GM12878 (cell line): ENCODE measurements around the gene ME3. TPM values are rescaled to one million over a fixed set of nuclear protein-coding genes. Genes with fewer than 3 reads are reported as not detected.
"Not testable (repeated sequence)": the region's sequence is repeated elsewhere in the genome, so short reads cannot be mapped to it uniquely, and the experiment has no call there.

Experiments used
- ATAC-seq: fragments of 200-7000 bp; cut with Tn5 transposase; 3 replicates; pipeline ENCODE4 v1.9.1; 2020; ENCODE audit warnings: mild to moderate bottlenecking, moderate library complexity
- BruUV-seq: library from RNA; stranded (reverse); fragments of 400-500 nt; replicated peaks from 2 replicates; lab custom pipeline; 2021; lab: Mats Ljungman, UMichigan
- CTCF ChIA-PET: fragments of 300-600 bp; sonication (Branson Sonifier 250); formaldehyde crosslinking; extraction: SDS; loops from one replicate; lab custom pipeline; 2021; ENCODE audit warnings: inconsistent platforms; lab: Yijun Ruan, JAX
- POLR2A ChIA-PET: fragments of 350-600 bp; formaldehyde crosslinking; extraction: SDS; loops from one replicate; lab custom pipeline; 2021; ENCODE audit warnings: inconsistent platforms; lab: Charles Lee
- RAD21 ChIA-PET: fragments of 300-600 bp; sonication (Branson Sonifier 250); formaldehyde crosslinking; loops from one replicate; lab custom pipeline; 2023; ENCODE audit warnings: antibody characterized with exemption; ENCODE audit not compliant: unreplicated experiment; lab: Charles Lee
- SMC1A ChIA-PET: fragments of 300-600 bp; sonication (Branson Sonifier 250); formaldehyde crosslinking; loops from one replicate; lab custom pipeline; 2023; ENCODE audit not compliant: unreplicated experiment, uncharacterized antibody; lab: Charles Lee
- DNase-seq: peaks from one replicate; pipeline ENCODE4 v3.0.0-alpha.2; 2011; ENCODE audit warnings: low read depth, low spot score
- FAIRE-seq: peaks from 3 replicates; lab custom pipeline; 2011; peaks lifted over from hg19 to GRCh38; lab: Jason Lieb, UNC
- H2AFZ ChIP-seq: 2 replicates; pipeline ENCODE4 v1.6.0; 2011; ENCODE audit warnings: low read depth, low read length, control low read depth; ENCODE audit not compliant: control insufficient read depth
- H3K27ac ChIP-seq: 2 replicates; pipeline ENCODE4 v1.5.1; 2011; ENCODE audit warnings: control low read depth; ENCODE audit not compliant: control insufficient read depth, insufficient read depth
- H3K27me3 ChIP-seq, 2 experiments: replicated peaks in 1 of 2; 2 replicates each; pipeline versions ENCODE4 v1.6.0 to v1.6.1; 2011; ENCODE audit warnings: low read length in 1 of 2; ENCODE audit not compliant: control insufficient read depth in 2 of 2, insufficient read depth in 2 of 2
- H3K36me3 ChIP-seq, 2 experiments: 2 replicates each; pipeline ENCODE4 v1.5.1; 2011; ENCODE audit warnings: low read length in 1 of 2; ENCODE audit not compliant: control insufficient read depth in 2 of 2, insufficient read depth in 2 of 2
- H3K4me1 ChIP-seq: 2 replicates; pipeline ENCODE4 v1.6.1; 2011; ENCODE audit warnings: mild to moderate bottlenecking, low read length, moderate library complexity, mixed read lengths; ENCODE audit not compliant: control insufficient read depth, insufficient read depth
- H3K4me2 ChIP-seq: 2 replicates; pipeline ENCODE4 v1.6.0; 2011; ENCODE audit warnings: control low read depth; ENCODE audit not compliant: control insufficient read depth, insufficient read depth
- H3K4me3 ChIP-seq: fragments of 200-600 bp; sonication (generic); 2 replicates; pipeline ENCODE4 v1.5.1; 2016
- H3K79me2 ChIP-seq: 2 replicates; pipeline ENCODE4 v1.6.0; 2011; ENCODE audit warnings: low read length; ENCODE audit not compliant: control insufficient read depth, insufficient read depth
- H3K9ac ChIP-seq: 2 replicates; pipeline ENCODE4 v1.8.0; 2011; ENCODE audit warnings: low read length, control low read depth, mixed read lengths; ENCODE audit not compliant: control insufficient read depth, insufficient read depth
- H3K9me3 ChIP-seq: replicated peaks from 3 replicates; pipeline ENCODE4 v1.5.1; 2011; ENCODE audit warnings: mild to moderate bottlenecking, low read length; ENCODE audit not compliant: control insufficient read depth, insufficient read depth
- H4K20me1 ChIP-seq: 2 replicates; pipeline ENCODE4 v1.6.0; 2011; ENCODE audit not compliant: control insufficient read depth, insufficient read depth
- PML ChIP-seq: IDR thresholded peaks from 2 replicates; pipeline ENCODE4 v1.6.1; 2012; ENCODE audit warnings: low read length, inconsistent platforms
- RFX5 ChIP-seq: IDR thresholded peaks from 2 replicates; pipeline ENCODE4 v1.6.1; 2011; ENCODE audit warnings: low read depth, low read length, improper control_type of control experiment
- SIX5 ChIP-seq: IDR thresholded peaks from 2 replicates; pipeline ENCODE4 v1.6.1; 2011; ENCODE audit warnings: mild to moderate bottlenecking, low read depth, low read length, moderate library complexity; ENCODE audit not compliant: severe bottlenecking
- WGBS: methylation state at CpG from one replicate; pipeline ENCODE4 v1.1.6; 2016; ENCODE audit warnings: low lambda C conversion rate; ENCODE audit not compliant: insufficient replicate concordance, insufficient coverage; ENCODE audit errors: missing lambda C conversion rate; 5-methylcytosine and 5-hydroxymethylcytosine counted together
- in situ Hi-C: fragments of 300-500 bp; cut with MboI; formaldehyde crosslinking; loops from 9 replicates; pipeline ENCODE4 v1.14.3; 2018; ENCODE audit warnings: mixed read lengths
- intact Hi-C: fragments of 100-400 bp; cut with micrococcal nuclease; formaldehyde crosslinking; loops from one replicate; pipeline ENCODE4 v1.14.2; 2022; ENCODE audit not compliant: unreplicated experiment
- polyA plus RNA-seq, 11 experiments: library from polyadenylated mRNA; depleted of rRNA in 4 of 11; unstranded in 6 of 11; stranded (reverse) in 5 of 11; fragments of >200 nt; fragmentation: Nextera tagmentation in 4 of 11; fragmentation: Illumina TruSeq in 1 of 11; extraction: Ambion mirVana in 4 of 11; extraction: Trizol in 1 of 11; gene quantifications; 1 replicate in 1 of 11; 2 replicates in 10 of 11; pipeline versions ENCODE4 v1.2.1 to v1.2.3, GENCODE V29; 2011 to 2016; ENCODE audit warnings: inconsistent platforms in 2 of 11, missing spikeins in 2 of 11, low read depth in 1 of 11
- total RNA-seq, 4 experiments: library from RNA; depleted of rRNA in 3 of 4; stranded (reverse); fragments of >200 nt in 3 of 4; fragmentation: Illumina TruSeq in 1 of 4; extraction: Trizol in 1 of 4; gene quantifications; 2 replicates each; pipeline versions ENCODE4 v1.2.1 to v1.2.3, GENCODE V29; 2013 to 2021

The ME3 gene
- total and polyA plus RNA-seq, 10 of the 15 experiments (the other 5 are each of a cell fraction or from before 2014, with no cell fraction given): 0.06 to 0.40 (median 0.19) TPM; not detected in 2

DNA sequence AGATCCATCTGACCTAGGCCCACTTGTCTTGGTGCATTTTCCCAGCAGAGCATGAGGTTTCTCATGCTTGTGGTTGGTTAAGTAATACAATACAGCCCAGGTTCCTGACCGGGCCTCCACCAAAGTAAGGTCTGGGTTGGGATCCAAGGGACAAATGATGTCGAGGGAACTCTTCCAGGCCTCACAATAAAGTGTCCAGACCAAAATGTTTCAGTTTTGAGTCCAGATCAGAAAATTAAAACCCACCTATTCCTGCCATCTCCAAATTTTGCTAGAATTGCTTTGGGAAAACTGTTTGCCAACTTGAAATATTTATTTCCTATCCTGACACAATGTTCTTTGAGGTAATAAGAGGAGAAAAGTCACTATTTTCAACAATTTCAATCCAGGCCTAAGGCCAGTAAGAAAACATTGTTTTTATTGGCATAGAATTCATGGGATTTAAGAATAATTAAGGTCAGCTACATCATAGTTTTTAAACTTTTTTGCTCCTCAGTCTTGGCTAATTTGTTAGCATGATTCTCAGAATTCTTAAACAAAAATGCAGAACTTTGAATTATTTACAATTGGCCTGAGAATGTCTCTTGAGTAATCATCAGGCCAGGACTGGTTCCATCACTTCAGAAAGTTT is 51.4 kb downstream of the ME3 start:
- SMC1A ChIA-PET: no interaction called here
- CTCF ChIA-PET: no interaction called here
- Histone ChIP-seq H3K4me1 (no peaks in the 10 kb centered on the region), H3K4me2 (no peak overlapping the region), H2AFZ (no peak overlapping the region), H3K9me3 (no peaks in the 10 kb centered on the region; the same call in 2 of the 3 replicates), H4K20me1 (no peaks in the 10 kb centered on the region), H3K79me2 (no peaks in the 10 kb centered on the region), H3K27me3 (peaks cover 0 to 4% of the 10 kb centered on the region in 2 experiments; a peak in 2 of 4 replicates), H3K4me3 (no peak overlapping the region), H3K27ac (no peak overlapping the region), H3K9ac (no peak overlapping the region), H3K36me3 (no peaks in the 10 kb centered on the region)
- 0% methylated on average over 2 of the region's 2 CpGs for WGBS
- in situ Hi-C loops (no loop called here), intact Hi-C loops (no loop called here)
- no peak for DNase-seq
- FAIRE-seq: no peak
- no peak for ATAC-seq
- BruUV-seq: no TSS peak
- POLR2A ChIA-PET: no interaction called here
- no peak for TF ChIP-seq SIX5
- no peak for TF ChIP-seq RFX5
- TF ChIP-seq PML: no peak
- RAD21 ChIA-PET: no interaction called here

DNA sequence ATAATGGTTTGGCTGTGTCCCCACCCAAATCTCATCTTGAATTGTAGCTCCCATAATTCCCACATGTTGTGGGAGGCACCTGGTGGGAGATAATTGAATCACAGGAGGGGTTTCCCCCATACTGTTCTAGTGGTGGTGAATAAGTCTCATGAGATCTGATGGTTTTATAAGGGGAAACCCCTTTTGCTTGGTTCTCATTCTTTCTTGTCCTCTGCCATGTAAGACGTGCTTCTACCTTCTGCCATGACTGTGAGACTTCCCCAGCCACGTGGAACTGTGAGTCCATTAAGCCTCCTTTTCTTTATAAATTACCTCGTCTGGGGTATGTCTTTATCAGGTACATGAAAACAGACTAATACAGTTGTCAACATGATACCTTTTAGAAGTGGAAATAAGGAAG is 53.0 kb downstream of the ME3 start:
- in situ Hi-C loops: loop anchor here (5.0 to 10.0 kb wide), 2 partner anchors 48 to 195 kb away; no protein-coding TSS in a partner anchor
- intact Hi-C loops, SMC1A ChIA-PET, H3K4me2 ChIP-seq, H4K20me1 ChIP-seq, H3K4me3 ChIP-seq, H3K36me3 ChIP-seq, H3K27ac ChIP-seq, BruUV-seq, FAIRE-seq, H3K27me3 ChIP-seq, H3K4me1 ChIP-seq, RAD21 ChIA-PET, H3K79me2 ChIP-seq, DNase-seq, H3K9me3 ChIP-seq, H2AFZ ChIP-seq, H3K9ac ChIP-seq, POLR2A ChIA-PET, ATAC-seq: not testable (repeated sequence)
- CTCF ChIA-PET: interaction anchor here (1.4 to 3.9 kb wide), 2 partner anchors 11 to 177 kb away, joined by 3 to 31 read pairs; no protein-coding TSS in a partner anchor
- WGBS: 0% methylated on average over 3 of the region's 3 CpGs
